Right lobe of liver (tissue), 6 donors: ENCODE results near the gene ORC1. TPM values are rescaled to one million over a fixed set of nuclear protein-coding genes. Genes with fewer than 3 reads are reported as not detected.

Experiments used
- ATAC-seq, 4 donors: fragments of 200-7000 bp; cut with Tn5 transposase; one replicate each; pipeline ENCODE4 v1.9.1; 2020; ENCODE audit warnings: mild to moderate bottlenecking in 4 of 4, moderate library complexity in 4 of 4
- DNase-seq, 3 donors: peaks; one replicate each; pipeline ENCODE4 v3.0.0-alpha.2; 2020
- H3K27ac ChIP-seq, 3 donors: fragments of 200-600 bp; one replicate each; pipeline ENCODE4 v1.8.0; 2022
- H3K27me3 ChIP-seq, 2 donors: fragments of 200-600 bp; one replicate each; pipeline ENCODE4 v1.8.0; 2022
- H3K36me3 ChIP-seq, 4 donors: fragments of 200-600 bp; sonication (generic) in 1 of 4; one replicate each; pipeline versions ENCODE4 v1.5.1 to v1.8.0; 2017 to 2022; ENCODE audit warnings: control low read depth in 1 of 4
- H3K4me1 ChIP-seq, 4 donors: fragments of 200-600 bp; sonication (generic) in 1 of 4; one replicate each; pipeline versions ENCODE4 v1.5.1 to v1.8.0; 2017 to 2022; ENCODE audit warnings: control low read depth in 1 of 4
- H3K4me3 ChIP-seq, 3 donors: fragments of 200-600 bp; one replicate each; pipeline ENCODE4 v1.8.0; 2022
- H3K9me3 ChIP-seq, 4 donors: fragments of 200-600 bp; sonication (generic) in 1 of 4; one replicate each; pipeline versions ENCODE4 v1.5.1 to v1.8.0; 2017 to 2022; ENCODE audit warnings: control low read depth in 1 of 4
- POLR2A ChIP-seq: fragments of 450-650 bp; IDR thresholded peaks from one replicate; pipeline ENCODE4 v1.6.1; 2017; ENCODE audit warnings: antibody characterized with exemption, mild to moderate bottlenecking
- WGBS: methylation state at CpG from one replicate; pipeline ENCODE4 v1.1.6; 2018; ENCODE audit warnings: low coverage, low lambda C conversion rate; ENCODE audit not compliant: insufficient coverage; ENCODE audit errors: missing lambda C conversion rate; 5-methylcytosine and 5-hydroxymethylcytosine counted together
- intact Hi-C, 2 donors: fragments of 100-400 bp; cut with DNase I; formaldehyde crosslinking; loops; one replicate each; pipeline versions ENCODE4 v1.11.2 to v1.14.1; 2022
- total RNA-seq, 6 experiments: library from RNA; depleted of rRNA in 2 of 6; stranded (reverse); fragments of >200 nt in 2 of 6; fragmentation: NEBNext Ultra II Directional in 3 of 6; extraction: Animal tissue kit (Norgen Biotek cat#: 25700) in 3 of 6; gene quantifications; one replicate each; pipeline versions ENCODE4 v1.1.0 to v1.2.4, GENCODE V29; 2016 to 2023
- TF ChIP-seq, protein P1 (sequence below), 4 donors: fragments of 200-600 bp in 3 of 4; fragments of 450-650 bp in 1 of 4; IDR thresholded peaks; one replicate each; pipeline versions ENCODE4 v1.5.1 to v1.8.0; 2016 to 2022; ENCODE audit warnings: antibody characterized with exemption in 4 of 4, mild to moderate bottlenecking in 2 of 4
- donor health status: DM: no; HTN: yes; CAD: no.
- donor health status: DM: no; HTN: no; CAD: no.
- donor health status: DM: no; HTN: no; CAD: no.
- donor health status: DM: no; HTN: yes; CAD: no.
- donor health status: DM: no; HTN: yes; CAD: no.

Gene ORC1
- total RNA-seq, 6 experiments from 2014 or later, result 0.11 to 4.0 (median 0.45) TPM

DNA sequence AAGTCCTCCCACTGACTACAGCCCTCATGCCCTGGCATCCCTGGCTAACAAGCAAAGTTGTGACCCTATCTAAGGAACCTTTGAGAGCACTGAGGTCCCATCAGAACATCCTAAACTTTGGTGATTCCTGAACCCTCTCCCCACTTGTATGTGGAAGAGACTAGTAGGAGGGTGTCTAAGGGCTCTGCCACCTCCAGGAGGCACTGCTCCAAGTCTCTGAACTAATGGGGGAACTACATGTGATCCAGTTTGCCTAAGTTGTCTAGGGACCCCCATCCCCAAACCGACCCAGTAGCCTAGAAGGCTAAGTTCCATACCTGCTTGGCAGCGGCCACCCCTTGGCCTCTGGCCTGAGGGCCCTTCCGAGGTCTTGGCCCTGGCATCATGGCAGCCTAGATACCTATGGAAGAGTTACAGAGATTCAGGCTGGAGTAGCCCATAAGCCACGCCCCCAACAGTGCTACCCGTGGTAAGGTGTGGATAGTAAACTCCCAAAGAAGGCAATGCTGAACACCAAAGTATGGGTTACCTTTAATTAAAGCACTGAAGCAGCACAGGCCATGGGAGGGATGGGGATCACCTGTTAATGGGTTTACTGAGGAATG is 39.9 kb downstream of the ORC1 start:
- DNase-seq (no peak), ATAC-seq (no peak)
- Histone ChIP-seq H3K27ac (no peak overlapping the region), H3K9me3 (no peaks in the 10 kb centered on the region), H3K4me1 (peaks cover 0 to 6% (median 2%) of the 10 kb centered on the region in 4 donors), H3K27me3 (no peaks in the 10 kb centered on the region), H3K36me3 (peaks cover 0 to 40% (median 17%) of the 10 kb centered on the region in 4 donors), H3K4me3 (no peak overlapping the region)
- 59% methylated on average over 3 of the region's 5 CpGs for WGBS
- TF ChIP-seq, protein P1, sequence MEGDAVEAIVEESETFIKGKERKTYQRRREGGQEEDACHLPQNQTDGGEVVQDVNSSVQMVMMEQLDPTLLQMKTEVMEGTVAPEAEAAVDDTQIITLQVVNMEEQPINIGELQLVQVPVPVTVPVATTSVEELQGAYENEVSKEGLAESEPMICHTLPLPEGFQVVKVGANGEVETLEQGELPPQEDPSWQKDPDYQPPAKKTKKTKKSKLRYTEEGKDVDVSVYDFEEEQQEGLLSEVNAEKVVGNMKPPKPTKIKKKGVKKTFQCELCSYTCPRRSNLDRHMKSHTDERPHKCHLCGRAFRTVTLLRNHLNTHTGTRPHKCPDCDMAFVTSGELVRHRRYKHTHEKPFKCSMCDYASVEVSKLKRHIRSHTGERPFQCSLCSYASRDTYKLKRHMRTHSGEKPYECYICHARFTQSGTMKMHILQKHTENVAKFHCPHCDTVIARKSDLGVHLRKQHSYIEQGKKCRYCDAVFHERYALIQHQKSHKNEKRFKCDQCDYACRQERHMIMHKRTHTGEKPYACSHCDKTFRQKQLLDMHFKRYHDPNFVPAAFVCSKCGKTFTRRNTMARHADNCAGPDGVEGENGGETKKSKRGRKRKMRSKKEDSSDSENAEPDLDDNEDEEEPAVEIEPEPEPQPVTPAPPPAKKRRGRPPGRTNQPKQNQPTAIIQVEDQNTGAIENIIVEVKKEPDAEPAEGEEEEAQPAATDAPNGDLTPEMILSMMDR (IDR thresholded peaks at IDR 0.05), result no peak
- no peak for TF ChIP-seq POLR2A
- intact Hi-C loops, result no loop called here

DNA sequence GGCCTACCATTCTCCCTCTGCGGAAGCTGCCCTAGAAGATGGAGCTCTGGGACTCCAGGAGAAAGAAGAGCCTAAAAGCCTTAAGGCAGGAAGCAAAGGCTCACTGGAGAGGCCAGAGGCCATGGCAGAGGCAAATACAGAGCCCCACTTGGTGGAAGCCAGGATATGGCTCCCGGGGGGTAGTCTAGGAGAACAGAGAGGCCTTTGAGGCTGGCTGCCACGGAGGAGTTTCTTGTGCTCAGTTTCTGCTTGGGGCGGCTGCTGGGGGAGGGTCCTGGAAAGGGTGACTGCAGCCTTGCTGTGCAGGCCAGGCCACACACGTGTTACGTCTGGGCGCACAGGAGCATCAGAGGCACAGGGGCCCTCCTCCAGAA is 43.6 kb downstream of the ORC1 start:
- WGBS, result no CpG with 5 or more reads among the region's 7 CpGs
- H3K27me3 ChIP-seq, result no peaks in the 10 kb centered on the region
- TF ChIP-seq, protein P1 (IDR thresholded peaks at IDR 0.05), result no peak
- TF ChIP-seq POLR2A, result no peak
- H3K36me3 ChIP-seq, result peaks cover 0 to 71% (median 49%) of the 10 kb centered on the region in 4 donors
- no peaks in the 10 kb centered on the region for H3K9me3 ChIP-seq
- intact Hi-C loops, result no loop called here
- H3K4me3 ChIP-seq, result no peak overlapping the region
- H3K27ac ChIP-seq, result no peak overlapping the region
- DNase-seq, result no peak
- peaks cover 0 to 6% (median 2%) of the 10 kb centered on the region in 4 donors for H3K4me1 ChIP-seq
- ATAC-seq, result no peak

GRCh38 chr1:52359676-52360594 is 44.3 kb downstream of the ORC1 start:
- intact Hi-C loops, result no loop called here
- no peak for TF ChIP-seq POLR2A
- TF ChIP-seq, protein P1 (IDR thresholded peaks at IDR 0.05), result no peak
- 88% methylated on average over 5 of the region's 24 CpGs for WGBS
- Histone ChIP-seq H3K36me3 (peaks cover 0 to 78% (median 52%) of the 10 kb centered on the region in 4 donors), H3K9me3 (no peaks in the 10 kb centered on the region), H3K27me3 (no peaks in the 10 kb centered on the region), H3K4me1 (peaks cover 0 to 3% (median 1%) of the 10 kb centered on the region in 4 donors), H3K27ac (no peak overlapping the region), H3K4me3 (no peak overlapping the region)
- ATAC-seq (no peak), DNase-seq (no peak)

- H3K27ac ChIP-seq, result no peak overlapping the region
- no peak overlapping the region for H3K4me3 ChIP-seq
- no peaks in the 10 kb centered on the region for H3K9me3 ChIP-seq
- TF ChIP-seq, protein P1 (IDR thresholded peaks at IDR 0.05), result no peak
- no peak for TF ChIP-seq POLR2A
- no peak for DNase-seq
- 80% methylated on average over 1 of the region's 18 CpGs for WGBS
- no peaks in the 10 kb centered on the region for H3K27me3 ChIP-seq
- intact Hi-C loops, result no loop called here
- ATAC-seq, result no peak
- peaks cover 0 to 87% (median 57%) of the 10 kb centered on the region in 4 donors for H3K36me3 ChIP-seq
- H3K4me1 ChIP-seq, result no peaks in the 10 kb centered on the region
Observed at GRCh38 chr1:52358851-52359497, 45.2 kb downstream of the ORC1 start.
